K562 (cell line): ENCODE data around the gene GATA5. TPM values are rescaled to one million over a fixed set of nuclear protein-coding genes. Genes with fewer than 3 reads are reported as not detected.

ENCODE experiments used
- ELF4 ChIP-seq: fragments of 450-650 bp; formaldehyde crosslinking; IDR thresholded peaks from 2 replicates; pipeline ENCODE4 v1.4.0; 2022; ENCODE audit warnings: missing genetic modification characterization
- ETV5 ChIP-seq: sonication (generic); formaldehyde crosslinking; IDR thresholded peaks from 2 replicates; pipeline ENCODE4 v1.4.0; 2020; ENCODE audit warnings: low read depth, mild to moderate bottlenecking, missing genetic modification reagents
- FOXK2 ChIP-seq, 2 experiments: fragments of 450-650 bp; IDR thresholded peaks in 1 of 2; conservative IDR thresholded peaks in 1 of 2; 2 replicates each; pipeline ENCODE4 v1.6.1; 2016; ENCODE audit warnings: low read depth in 2 of 2, mild to moderate bottlenecking in 1 of 2
- GATAD2B ChIP-seq: fragments of 450-650 bp; IDR thresholded peaks from 2 replicates; pipeline ENCODE4 v1.6.1; 2017; ENCODE audit warnings: mild to moderate bottlenecking, borderline replicate concordance
- HCFC1 ChIP-seq: IDR thresholded peaks from 2 replicates; pipeline ENCODE4 v1.6.1; 2012; ENCODE audit warnings: low read depth, low read length, improper control_type of control experiment
- HNRNPUL1 ChIP-seq: fragments of 200-400 bp; formaldehyde crosslinking; IDR thresholded peaks from 2 replicates; pipeline ENCODE4 v1.6.1; 2017; ENCODE audit warnings: low read length
- KDM1A ChIP-seq, 2 experiments: fragments of 450-650 bp; IDR thresholded peaks; 2 replicates each; pipeline ENCODE4 v1.6.1; 2016; ENCODE audit warnings: mild to moderate bottlenecking in 2 of 2
- L3MBTL2 ChIP-seq: fragments of 450-650 bp; IDR thresholded peaks from 2 replicates; pipeline ENCODE4 v1.6.1; 2016; ENCODE audit warnings: mild to moderate bottlenecking, moderate library complexity
- MCM2 ChIP-seq: fragments of 450-650 bp; IDR thresholded peaks from 2 replicates; pipeline ENCODE4 v1.6.1; 2017; ENCODE audit warnings: low read depth, mild to moderate bottlenecking
- MED1 ChIP-seq: sonication (generic); formaldehyde crosslinking; IDR thresholded peaks from 2 replicates; pipeline ENCODE4 v1.8.1; 2023; ENCODE audit warnings: missing genetic modification reagents, borderline replicate concordance
- MTA3 ChIP-seq: fragments of 450-650 bp; formaldehyde crosslinking; IDR thresholded peaks from 2 replicates; pipeline ENCODE4 v1.6.1; 2017; ENCODE audit warnings: mild to moderate bottlenecking, borderline replicate concordance
- NCOR1 ChIP-seq: fragments of 450-650 bp; IDR thresholded peaks from 2 replicates; pipeline ENCODE4 v1.6.1; 2016; ENCODE audit warnings: mild to moderate bottlenecking, moderate library complexity
- NONO ChIP-seq, 2 experiments: fragments of 200-400 bp in 1 of 2; fragments of 450-650 bp in 1 of 2; formaldehyde crosslinking in 1 of 2; IDR thresholded peaks; 2 replicates each; pipeline ENCODE4 v1.6.1; 2017; ENCODE audit warnings: low read depth in 2 of 2, mild to moderate bottlenecking in 2 of 2, moderate library complexity in 2 of 2, low read length in 1 of 2
- SIX5 ChIP-seq, 2 experiments: IDR thresholded peaks; 2 replicates each; pipeline ENCODE4 v1.6.1; 2011; ENCODE audit warnings: low read length in 2 of 2, borderline replicate concordance in 1 of 2, low read depth in 1 of 2, mild to moderate bottlenecking in 1 of 2, moderate library complexity in 1 of 2; ENCODE audit not compliant: insufficient read depth in 1 of 2
- TFAP4 ChIP-seq: sonication (generic); formaldehyde crosslinking; IDR thresholded peaks from 2 replicates; pipeline ENCODE4 v1.8.0; 2022; ENCODE audit warnings: missing genetic modification reagents, mild to moderate bottlenecking, moderate library complexity, borderline replicate concordance
- ZBTB40 ChIP-seq, 2 experiments: fragments of 450-650 bp in 1 of 2; sonication (generic) in 1 of 2; formaldehyde crosslinking in 1 of 2; IDR thresholded peaks; 2 replicates each; pipeline versions ENCODE4 v1.7.1 to v1.9.0; 2016 to 2022; ENCODE audit warnings: inconsistent platforms in 1 of 2, mild to moderate bottlenecking in 1 of 2, missing genetic modification reagents in 1 of 2
- ZNF445 ChIP-seq: fragments of 250-450 bp; sonication (Bioruptor Pico); IDR thresholded peaks from 2 replicates; pipeline ENCODE4 v1.4.0; 2020; ENCODE audit warnings: low read depth, mild to moderate bottlenecking, moderate library complexity
- polyA plus RNA-seq, 8 experiments: library from polyadenylated mRNA; depleted of rRNA in 4 of 8; stranded (reverse) in 5 of 8; unstranded in 3 of 8; fragments of >200 nt; fragmentation: Nextera tagmentation in 2 of 8; fragmentation: Illumina TruSeq in 1 of 8; extraction: Ambion mirVana in 2 of 8; extraction: Trizol in 1 of 8; gene quantifications; 2 replicates each; pipeline versions ENCODE4 v1.2.1 to v1.2.3, GENCODE V29; 2011 to 2014; ENCODE audit warnings: inconsistent platforms in 1 of 8, missing spikeins in 1 of 8
- total RNA-seq, 7 experiments: library from RNA; depleted of rRNA in 6 of 7; stranded (reverse); fragments of >200 nt in 6 of 7; fragmentation: Illumina TruSeq in 2 of 7; extraction: Trizol in 2 of 7; gene quantifications; 2 replicates each; pipeline versions ENCODE4 v1.2.1 to v1.2.3, GENCODE V29; 2011 to 2021; ENCODE audit warnings: low replicate concordance in 1 of 7

GATA5 gene
- total and polyA plus RNA-seq, 9 of the 15 experiments (the other 6 are each of a cell fraction or from before 2014, with no cell fraction given): 0.09 to 0.57 (median 0.20) TPM; not detected in 3

- no peak for TF ChIP-seq ZBTB40 (IDR thresholded peaks at IDR 0.05)
- TF ChIP-seq ZBTB40 (CRISPR knock-in tag; IDR thresholded peaks at IDR 0.05): no peak
- no peak for TF ChIP-seq MCM2
- no peak for TF ChIP-seq SIX5 (IDR thresholded peaks at IDR 0.05; ENCODE audit: borderline replicate concordance in 1 of 2, insufficient read depth in 1 of 2, low read depth in 1 of 2, low read length in 2 of 2)
- TF ChIP-seq L3MBTL2: peak; percentile 58
- no peak for TF ChIP-seq MED1 (CRISPR knock-in tag)
- 0 out of 2 replicates have a peak, but pooled peaks have one; percentile 47 for TF ChIP-seq MTA3
- TF ChIP-seq GATAD2B: no peak
- no peak for TF ChIP-seq HCFC1
- peak; percentile 40; the same call in 1 of the 2 replicates for TF ChIP-seq TFAP4 (CRISPR knock-in tag)
- no peak for TF ChIP-seq ELF4 (CRISPR knock-in tag)
- TF ChIP-seq NONO (IDR thresholded peaks at IDR 0.05; ENCODE audit: low read depth in 2 of 2, low read length in 1 of 2): no peak
- TF ChIP-seq NCOR1: no peak
- TF ChIP-seq ZNF445 (CRISPR knock-in tag): no peak
- 0 out of 4 replicates have a peak, but pooled peaks of 1 of the 2 experiments have one; percentile 26 for TF ChIP-seq KDM1A (IDR thresholded peaks at IDR 0.05)
- TF ChIP-seq FOXK2 (conservative IDR thresholded peaks at IDR 0.05 in 1 of 2, IDR thresholded peaks at IDR 0.05 in 1 of 2; ENCODE audit: low read depth in 2 of 2): peak in 1 of 2 experiments; percentile 24; a peak in 1 of 4 replicates
- TF ChIP-seq ETV5: no peak
- no peak for TF ChIP-seq HNRNPUL1
Measured at GRCh38 chr20:62458275-62459251, 17.2 kb downstream of the GATA5 start (continued).
